Kidney (tissue), 14 donors: Measurements from ENCODE around the gene ZNF835. TPM values are rescaled to one million over a fixed set of nuclear protein-coding genes. Genes with fewer than 3 reads are reported as not detected.

ENCODE experiments used
- DNase-seq, 5 donors: peaks; one replicate each; pipeline ENCODE4 v3.0.0-alpha.2; 2013 to 2020
- FAIRE-seq: peaks from 2 replicates; lab custom pipeline; 2012; peaks lifted over from hg19 to GRCh38; lab: Jason Lieb, UNC
- H3K27ac ChIP-seq, 2 donors: one replicate each; pipeline ENCODE4 v1.7.0; 2013; ENCODE audit warnings: low read depth in 2 of 2, low read length in 2 of 2, inconsistent platforms in 1 of 2
- H3K27me3 ChIP-seq: one replicate; pipeline ENCODE4 v1.7.1; 2013; ENCODE audit warnings: low read length, inconsistent platforms; ENCODE audit not compliant: control insufficient read depth, insufficient read depth
- H3K36me3 ChIP-seq, 3 donors: one replicate each; pipeline versions ENCODE4 v1.7.0 to v1.7.1; 2013; ENCODE audit warnings: low read length in 3 of 3, control low read depth in 1 of 3, inconsistent platforms in 1 of 3; ENCODE audit not compliant: insufficient read depth in 3 of 3, control insufficient read depth in 2 of 3
- H3K4me1 ChIP-seq, 3 donors: one replicate each; pipeline versions ENCODE4 v1.7.0 to v1.7.1; 2013; ENCODE audit warnings: low read length in 3 of 3, inconsistent platforms in 1 of 3, low read depth in 1 of 3; ENCODE audit not compliant: control insufficient read depth in 2 of 3, insufficient read depth in 2 of 3
- H3K4me3 ChIP-seq, 3 donors: one replicate each; pipeline versions ENCODE4 v1.7.0 to v1.8.1; 2013; ENCODE audit warnings: low read length in 3 of 3, control low read depth in 1 of 3, inconsistent platforms in 1 of 3
- H3K9ac ChIP-seq, 3 donors: one replicate each; pipeline versions ENCODE4 v1.7.0 to v1.7.1; 2013; ENCODE audit warnings: low read length in 3 of 3, control low read depth in 1 of 3, inconsistent platforms in 1 of 3
- H3K9me3 ChIP-seq, 3 donors: one replicate each; pipeline versions ENCODE4 v1.7.0 to v1.7.1; 2013; ENCODE audit warnings: low read length in 3 of 3, control low read depth in 1 of 3, inconsistent platforms in 1 of 3; ENCODE audit not compliant: control insufficient read depth in 2 of 3, insufficient read depth in 1 of 3
- intact Hi-C: fragments of 100-400 bp; cut with DNase I; formaldehyde crosslinking; loops from one replicate; pipeline ENCODE4 v1.11.1; 2022
- polyA plus RNA-seq: library from polyadenylated mRNA; stranded (reverse); fragments of 350-450 nt; fragmentation: Illumina TruSeq; extraction: RNeasy Lipid Tissue Mini Kit (QIAGEN cat#74804); gene quantifications from one replicate; pipeline ENCODE4 v1.2.3, GENCODE V29; 2014; ENCODE audit warnings: low read depth, low replicate concordance; ENCODE audit not compliant: insufficient read depth
- total RNA-seq: library from RNA; stranded (reverse); fragmentation: NEBNext Ultra II Directional; extraction: Animal tissue kit (Norgen Biotek cat#: 25700); gene quantifications from one replicate; pipeline ENCODE4 v1.2.1, GENCODE V29; 2021
- TF ChIP-seq, protein P1 (sequence below): IDR thresholded peaks from 3 replicates; pipeline ENCODE4 v1.5.1; 2012; ENCODE audit warnings: mild to moderate bottlenecking, moderate library complexity, borderline replicate concordance; ENCODE audit not compliant: insufficient read depth; ENCODE audit errors: extremely low read depth
- donor health status: control.
- donor health status: control.
- donor health status: control.
- donor health status: control.
- donor health status: control.
- donor health status: DM: yes; HTN: yes; CAD: no.
- donor health status: Normal renal cell carcinoma (clear cell type).

The ZNF835 gene
- total and polyA plus RNA-seq, 2 donors from 2014 or later: 1.7 to 5.3 TPM

DNA sequence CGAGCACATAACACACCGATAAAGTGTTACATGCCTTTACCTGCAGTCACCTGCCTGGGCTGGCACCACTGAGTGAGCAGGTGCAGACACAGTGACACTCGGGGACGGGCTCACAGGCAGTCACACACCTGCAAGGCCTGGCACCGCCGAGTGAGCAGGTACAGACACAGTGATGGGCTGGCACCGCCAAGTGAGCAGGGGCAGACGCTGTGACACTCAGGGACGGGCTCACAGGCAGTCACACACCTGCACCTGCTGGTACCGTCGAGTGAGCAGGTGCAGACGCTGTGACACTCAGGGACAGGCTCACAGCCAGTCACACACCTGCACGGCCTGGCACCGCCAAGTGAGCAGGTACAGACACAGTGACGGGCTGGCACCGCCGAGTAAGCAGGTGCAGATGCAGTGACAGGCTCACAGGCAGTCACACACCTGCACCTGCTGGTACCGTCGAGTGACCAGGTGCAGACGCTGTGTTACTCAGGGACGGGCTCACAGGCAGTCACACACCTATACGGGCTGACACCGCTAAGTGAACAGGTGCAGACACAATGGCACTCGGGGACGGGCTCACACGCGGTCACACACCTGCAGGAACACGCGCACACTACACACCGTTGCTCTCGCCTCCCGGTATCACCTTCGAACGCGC, 470 bp downstream of the ZNF835 start:
- TF ChIP-seq, protein P1, sequence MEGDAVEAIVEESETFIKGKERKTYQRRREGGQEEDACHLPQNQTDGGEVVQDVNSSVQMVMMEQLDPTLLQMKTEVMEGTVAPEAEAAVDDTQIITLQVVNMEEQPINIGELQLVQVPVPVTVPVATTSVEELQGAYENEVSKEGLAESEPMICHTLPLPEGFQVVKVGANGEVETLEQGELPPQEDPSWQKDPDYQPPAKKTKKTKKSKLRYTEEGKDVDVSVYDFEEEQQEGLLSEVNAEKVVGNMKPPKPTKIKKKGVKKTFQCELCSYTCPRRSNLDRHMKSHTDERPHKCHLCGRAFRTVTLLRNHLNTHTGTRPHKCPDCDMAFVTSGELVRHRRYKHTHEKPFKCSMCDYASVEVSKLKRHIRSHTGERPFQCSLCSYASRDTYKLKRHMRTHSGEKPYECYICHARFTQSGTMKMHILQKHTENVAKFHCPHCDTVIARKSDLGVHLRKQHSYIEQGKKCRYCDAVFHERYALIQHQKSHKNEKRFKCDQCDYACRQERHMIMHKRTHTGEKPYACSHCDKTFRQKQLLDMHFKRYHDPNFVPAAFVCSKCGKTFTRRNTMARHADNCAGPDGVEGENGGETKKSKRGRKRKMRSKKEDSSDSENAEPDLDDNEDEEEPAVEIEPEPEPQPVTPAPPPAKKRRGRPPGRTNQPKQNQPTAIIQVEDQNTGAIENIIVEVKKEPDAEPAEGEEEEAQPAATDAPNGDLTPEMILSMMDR: no peak
- DNase-seq: peak in 2 of 5 donors; percentile 58 to 77
- intact Hi-C loops: loop anchor here (10.0 kb wide), 1 partner anchor 296 kb away; no protein-coding TSS in a partner anchor
- H3K4me1 ChIP-seq: peaks cover 0 to 14% (median 0%) of the 10 kb centered on the region in 3 donors
- no peak overlapping the region for H3K27ac ChIP-seq
- H3K27me3 ChIP-seq: no peaks in the 10 kb centered on the region
- H3K36me3 ChIP-seq: no peaks in the 10 kb centered on the region
- H3K4me3 ChIP-seq: peak overlapping the region; percentile 85 to 97 (median 94)
- no peaks in the 10 kb centered on the region for H3K9me3 ChIP-seq
- H3K9ac ChIP-seq: peak overlapping the region; percentile 75 to 92 (median 86)
- no peak for FAIRE-seq

DNA sequence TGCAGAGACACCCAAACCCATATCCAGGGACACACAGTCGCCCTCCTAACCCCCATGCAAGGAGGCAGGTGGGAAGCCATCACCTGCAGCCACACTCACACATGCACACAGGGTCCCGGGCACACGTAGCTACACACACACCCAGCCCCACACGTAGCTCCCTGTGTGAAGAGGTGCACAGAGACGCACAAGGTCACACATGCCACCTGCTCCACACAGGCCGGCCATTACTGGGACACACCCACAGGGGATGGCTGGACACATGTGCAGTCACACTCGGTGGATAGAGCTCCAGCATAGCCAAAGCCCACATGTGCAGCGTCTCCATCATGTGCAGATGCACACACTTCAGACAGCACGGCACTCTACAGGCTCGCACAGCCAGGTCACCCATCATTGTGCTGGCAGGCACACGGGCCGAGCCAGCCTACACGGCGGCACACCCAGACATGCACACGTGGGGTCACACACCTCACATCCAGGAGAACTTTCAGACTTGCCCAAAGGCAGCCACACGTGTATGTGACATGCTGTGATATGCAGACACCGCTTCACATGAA, 1.1 kb downstream of the ZNF835 start:
- intact Hi-C loops: loop anchor here (10.0 kb wide), 1 partner anchor 296 kb away; no protein-coding TSS in a partner anchor
- H3K27me3 ChIP-seq: no peaks in the 10 kb centered on the region
- H3K4me1 ChIP-seq: peaks cover 0 to 14% (median 0%) of the 10 kb centered on the region in 3 donors
- H3K36me3 ChIP-seq: no peaks in the 10 kb centered on the region
- FAIRE-seq (no peak), DNase-seq (peak in 1 of 5 donors; percentile 36)
- no peak overlapping the region for H3K27ac ChIP-seq
- TF ChIP-seq, protein P1: no peak
- no peaks in the 10 kb centered on the region for H3K9me3 ChIP-seq
- peak overlapping the region; percentile 85 to 97 (median 94) for H3K4me3 ChIP-seq
- no peak overlapping the region for H3K9ac ChIP-seq

DNA sequence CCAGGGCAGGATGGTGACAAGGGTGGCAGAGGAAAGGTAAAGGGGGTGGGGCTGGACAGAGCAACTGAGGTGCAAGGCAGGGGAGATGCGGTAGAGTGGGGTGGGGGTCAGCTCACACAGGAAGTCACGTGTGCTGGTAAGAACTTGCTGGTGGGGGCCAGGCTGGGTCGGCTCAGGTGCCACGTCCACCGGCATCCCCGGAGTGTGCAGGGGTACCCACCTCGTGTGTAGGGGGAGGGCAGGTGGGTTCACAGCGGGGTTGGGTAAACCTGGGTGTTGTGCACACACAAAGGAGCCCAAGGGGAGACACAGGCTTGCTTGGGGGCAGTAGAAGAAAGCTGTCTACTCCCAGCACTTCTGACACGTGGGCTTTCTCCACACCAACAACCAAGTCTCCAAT, 2.9 kb downstream of the ZNF835 start:
- intact Hi-C loops: no loop called here
- TF ChIP-seq, protein P1: no peak
- Histone ChIP-seq H3K9ac (no peak overlapping the region), H3K27me3 (no peaks in the 10 kb centered on the region), H3K4me1 (peaks cover 0 to 14% (median 0%) of the 10 kb centered on the region in 3 donors), H3K27ac (no peak overlapping the region), H3K4me3 (no peak overlapping the region), H3K36me3 (no peaks in the 10 kb centered on the region), H3K9me3 (no peaks in the 10 kb centered on the region)
- DNase-seq (no peak), FAIRE-seq (no peak)
